NOMO-1 treated with DMSO at 0.1 percent for 48 hours (cell line): ENCODE results near the gene ATF1.
"Not testable (repeated sequence)": the region's sequence is repeated elsewhere in the genome, so short reads cannot be mapped to it uniquely, and the experiment has no call there.

Source experiments
- DNase-seq: peaks from one replicate; lab custom pipeline; 2025; ENCODE audit not compliant: unreplicated experiment; lab: John Stamatoyannopoulos, UW

The ATF1 gene

GRCh38 chr12:50751948-50752721 lies 11.8 kb upstream of the ATF1 start:
- DNase-seq, result no peak

GRCh38 chr12:50753232-50753769 lies 10.6 kb upstream of the ATF1 start:
- no peak for DNase-seq

- DNase-seq, result peak; percentile 52
These were observed 589 bp downstream of the ATF1 start for GRCh38 chr12:50764286-50765094.

GRCh38 chr12:50765095-50765911 lies 1.4 kb downstream of the ATF1 start:
- DNase-seq, result peak; percentile 51

- no peak for DNase-seq
These were observed 4.5 kb downstream of the ATF1 start for GRCh38 chr12:50768391-50768790.

- DNase-seq, result not testable (repeated sequence)
These were observed 4.9 kb downstream of the ATF1 start for GRCh38 chr12:50768813-50769212.

- no peak for DNase-seq
These were observed 7.5 kb downstream of the ATF1 start for GRCh38 chr12:50771409-50771808.

- no peak for DNase-seq
These were observed 8.6 kb downstream of the ATF1 start for GRCh38 chr12:50772470-50772869.

- DNase-seq, result no peak
These were observed 9.0 kb downstream of the ATF1 start for GRCh38 chr12:50772877-50773276.

GRCh38 chr12:50775251-50775650 lies 11.3 kb downstream of the ATF1 start:
- no peak for DNase-seq

GRCh38 chr12:50776749-50777728 lies 13.1 kb downstream of the ATF1 start:
- DNase-seq, result no peak

GRCh38 chr12:50778663-50779590 lies 15.0 kb downstream of the ATF1 start:
- DNase-seq, result no peak

GRCh38 chr12:50780013-50780412 lies 16.1 kb downstream of the ATF1 start:
- no peak for DNase-seq

- no peak for DNase-seq
These were observed 20.6 kb downstream of the ATF1 start for GRCh38 chr12:50784501-50784900.

- no peak for DNase-seq
These were observed 21.6 kb downstream of the ATF1 start for GRCh38 chr12:50785406-50786001.

GRCh38 chr12:50786498-50787231 lies 22.8 kb downstream of the ATF1 start:
- no peak for DNase-seq

- no peak for DNase-seq
These were observed 23.7 kb downstream of the ATF1 start for GRCh38 chr12:50787618-50788017.

- DNase-seq, result no peak
These were observed 24.7 kb downstream of the ATF1 start for GRCh38 chr12:50788561-50788960.
